NOMO-1 (cell line): ENCODE results near the gene GET4.

Source experiments
- DNase-seq, 2 experiments: peaks; one replicate each; lab custom pipeline; 2025; ENCODE audit not compliant: unreplicated experiment in 2 of 2; lab: John Stamatoyannopoulos, UW

GET4 gene

GRCh38 chr7:876077-876971 is at the start of gene GET4:
TSS of gene GET4 (plus strand) at chr7:876554. CDS start at chr7:876646, 92 bp downstream.
- peak; percentile 81 to 91 for DNase-seq

- DNase-seq: no peak
Measured at GRCh38 chr7:828793-829561, 47.4 kb upstream of the GET4 start.

- DNase-seq: no peak
Measured at GRCh38 chr7:830069-830468, 46.3 kb upstream of the GET4 start.

GRCh38 chr7:831596-832166 is 44.7 kb upstream of the GET4 start:
- DNase-seq: peak; percentile 28 to 75

GRCh38 chr7:832167-832967 is 44.0 kb upstream of the GET4 start, which contains the start of gene SUN1:
TSS of gene SUN1 (plus strand) at chr7:832476. CDS start at chr7:832525, 49 bp downstream.
- DNase-seq: peak in 1 of 2 experiments; percentile 7

- no peak for DNase-seq
Measured at GRCh38 chr7:832968-833424, 43.4 kb upstream of the GET4 start.

GRCh38 chr7:833601-834258 is 42.6 kb upstream of the GET4 start:
- DNase-seq: no peak

- no peak for DNase-seq
Measured at GRCh38 chr7:834277-834676, 42.1 kb upstream of the GET4 start.

- no peak for DNase-seq
Measured at GRCh38 chr7:835021-835420, 41.3 kb upstream of the GET4 start.

GRCh38 chr7:835485-836401 is 40.6 kb upstream of the GET4 start:
- peak; percentile 66 to 82 for DNase-seq

- peak in 1 of 2 experiments; percentile 1 for DNase-seq
Measured at GRCh38 chr7:836429-836828, 39.9 kb upstream of the GET4 start.

- DNase-seq: no peak
Measured at GRCh38 chr7:837001-837400, 39.4 kb upstream of the GET4 start.

GRCh38 chr7:840001-840600 is 36.3 kb upstream of the GET4 start:
- no peak for DNase-seq

- DNase-seq: no peak
Measured at GRCh38 chr7:841943-842342, 34.4 kb upstream of the GET4 start.

GRCh38 chr7:842431-843031 is 33.8 kb upstream of the GET4 start:
- DNase-seq: no peak

GRCh38 chr7:843230-843629 is 33.1 kb upstream of the GET4 start:
- DNase-seq: no peak

- no peak for DNase-seq
Measured at GRCh38 chr7:844043-844442, 32.3 kb upstream of the GET4 start.

- DNase-seq: no peak
Measured at GRCh38 chr7:844514-844913, 31.8 kb upstream of the GET4 start.
